Stimulated activated CD4-positive, alpha-beta T cell treated with anti-CD3 and anti-CD28 coated beads, Interleukin-12 subunit alpha, Interleukin-12 subunit beta, amount 100 ng/mL, for 24 hours (primary cell): ENCODE data around the gene BCOR.

Experiments used
- DNase-seq, 2 experiments: peaks; one replicate each; pipeline ENCODE4 v3.0.0-alpha.2; 2020; ENCODE audit warnings: low read depth in 2 of 2

BCOR gene

GRCh38 chrX:40112996-40113395, 15.2 kb upstream of the BCOR start:
- no peak for DNase-seq

GRCh38 chrX:40111868-40112267, 14.1 kb upstream of the BCOR start:
- no peak for DNase-seq

- peak in 1 of 2 experiments; percentile 29 for DNase-seq
Observed at GRCh38 chrX:40109288-40110008, 11.7 kb upstream of the BCOR start.

- peak in 1 of 2 experiments; percentile 52 for DNase-seq
Observed at GRCh38 chrX:40108959-40109287, 11.2 kb upstream of the BCOR start.

GRCh38 chrX:40108162-40108958, 10.6 kb upstream of the BCOR start:
- no peak for DNase-seq

- DNase-seq = no peak
Observed at GRCh38 chrX:40107291-40108161, 9.8 kb upstream of the BCOR start.

GRCh38 chrX:40106676-40107290, 9.0 kb upstream of the BCOR start:
- DNase-seq = no peak

- DNase-seq = peak; percentile 42 to 58
Observed at GRCh38 chrX:40105835-40106675, 8.3 kb upstream of the BCOR start.

- DNase-seq = no peak
Observed at GRCh38 chrX:40104985-40105834, 7.5 kb upstream of the BCOR start.

- DNase-seq = no peak
Observed at GRCh38 chrX:40104630-40104984, 6.8 kb upstream of the BCOR start.

GRCh38 chrX:40103565-40104323, 6.0 kb upstream of the BCOR start:
- DNase-seq = no peak

GRCh38 chrX:40102393-40103381, 4.9 kb upstream of the BCOR start:
- DNase-seq = no peak

GRCh38 chrX:40101430-40101802, 3.7 kb upstream of the BCOR start:
- no peak for DNase-seq

GRCh38 chrX:40100537-40101429, 3.0 kb upstream of the BCOR start:
- no peak for DNase-seq

- no peak for DNase-seq
Observed at GRCh38 chrX:40100141-40100536, 2.4 kb upstream of the BCOR start.

- DNase-seq = no peak
Observed at GRCh38 chrX:40099055-40099958, 1.5 kb upstream of the BCOR start.
